GM19467 (cell line): ENCODE data around the gene SLC1A3.

ENCODE experiments used
- ATAC-seq: cut with Tn5 transposase; IDR thresholded peaks from one replicate; pipeline ENCODE4 v1.9.1; 2021; ENCODE audit warnings: mild to moderate bottlenecking, moderate library complexity; ENCODE audit not compliant: unreplicated experiment

The SLC1A3 gene

DNA sequence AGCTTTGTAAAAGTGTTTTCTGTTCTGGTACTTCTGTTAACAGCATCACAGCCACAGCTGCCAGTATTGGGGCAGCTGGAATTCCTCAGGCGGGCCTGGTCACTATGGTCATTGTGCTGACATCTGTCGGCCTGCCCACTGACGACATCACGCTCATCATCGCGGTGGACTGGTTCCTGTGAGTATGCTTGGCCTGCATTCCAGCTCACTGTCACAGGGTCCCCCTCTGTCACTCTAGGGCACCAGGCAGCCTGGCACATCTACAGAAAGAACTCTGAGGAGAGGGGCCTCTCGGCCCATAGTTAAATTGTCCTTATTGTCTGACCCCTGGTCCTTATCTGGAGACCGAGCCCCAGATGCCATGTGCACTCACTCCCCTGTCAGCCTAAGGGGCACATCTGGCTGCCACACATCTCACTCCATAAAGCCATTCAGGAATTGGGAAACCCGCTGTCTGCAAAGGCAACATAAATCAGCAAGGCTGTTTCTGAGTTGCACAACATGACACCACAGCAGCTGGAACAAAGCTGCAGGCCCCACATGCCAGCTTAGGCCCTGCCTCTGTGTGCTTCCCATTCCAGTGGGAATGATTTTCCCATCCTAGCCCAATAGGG, 77.5 kb downstream of the SLC1A3 start:
- no peak for ATAC-seq

DNA sequence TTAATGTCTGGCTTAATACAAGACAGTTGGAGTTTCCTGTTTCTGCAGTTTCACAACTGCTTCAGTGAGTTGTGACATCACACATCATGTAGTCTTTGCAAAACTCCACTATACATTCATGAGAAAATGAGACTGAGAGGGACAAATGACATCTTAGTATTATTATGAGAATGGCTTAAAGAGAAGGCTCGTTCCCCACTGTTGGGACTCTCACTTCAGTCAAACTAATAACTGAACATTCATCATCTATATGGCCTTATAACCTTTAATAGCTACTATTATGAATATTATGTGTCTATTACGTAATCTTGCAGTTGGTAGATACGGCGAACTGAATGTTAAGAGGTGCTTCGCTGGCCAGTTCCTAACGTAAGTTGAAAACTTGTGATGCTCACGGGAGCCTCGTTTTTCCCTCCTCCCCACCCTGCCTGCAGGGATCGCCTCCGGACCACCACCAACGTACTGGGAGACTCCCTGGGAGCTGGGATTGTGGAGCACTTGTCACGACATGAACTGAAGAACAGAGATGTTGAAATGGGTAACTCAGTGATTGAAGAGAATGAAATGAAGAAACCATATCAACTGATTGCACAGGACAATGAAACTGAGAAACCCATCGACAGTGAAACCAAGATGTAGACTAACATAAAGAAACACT, 79.4 kb downstream of the SLC1A3 start:
- ATAC-seq, result peak; percentile 23

DNA sequence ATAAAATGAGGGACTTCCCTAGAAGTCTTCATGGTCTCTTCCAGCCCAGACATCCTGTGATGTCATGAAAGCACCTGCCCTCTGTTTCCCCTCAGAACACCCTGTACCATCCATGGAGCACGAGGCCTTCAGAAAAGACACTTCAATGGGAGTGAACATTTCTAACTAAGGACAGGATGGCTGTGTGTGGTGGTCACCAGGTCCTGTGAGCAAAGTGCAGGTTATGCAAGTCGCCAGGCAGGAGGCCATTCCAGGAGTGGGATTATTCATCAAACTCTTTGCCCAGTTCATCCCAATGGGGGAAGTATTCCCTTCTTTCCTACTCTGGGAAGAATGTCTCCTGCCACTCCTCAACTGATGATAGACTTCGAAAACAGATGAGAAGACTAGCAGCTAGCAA, 80.5 kb downstream of the SLC1A3 start:
- no peak for ATAC-seq

DNA sequence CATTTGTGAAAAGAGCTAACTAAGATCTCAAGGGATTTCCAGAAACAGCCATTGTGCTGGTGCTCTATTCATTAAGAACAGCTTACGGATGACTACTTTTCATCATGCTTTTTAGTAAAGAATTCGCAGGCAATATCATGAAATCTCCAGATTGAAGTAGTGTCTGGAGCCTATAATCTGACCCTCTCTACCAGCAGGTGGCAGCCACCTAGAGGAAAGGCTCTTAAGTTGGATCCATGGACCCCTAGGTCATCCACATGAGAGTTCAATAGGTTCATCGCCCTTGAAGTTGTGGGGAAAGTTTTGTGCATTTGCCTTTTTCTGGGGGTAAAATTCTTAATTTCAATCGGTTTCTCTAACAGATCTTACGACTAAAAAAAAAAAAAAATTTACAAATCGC, 82.3 kb downstream of the SLC1A3 start:
- ATAC-seq, result no peak

DNA sequence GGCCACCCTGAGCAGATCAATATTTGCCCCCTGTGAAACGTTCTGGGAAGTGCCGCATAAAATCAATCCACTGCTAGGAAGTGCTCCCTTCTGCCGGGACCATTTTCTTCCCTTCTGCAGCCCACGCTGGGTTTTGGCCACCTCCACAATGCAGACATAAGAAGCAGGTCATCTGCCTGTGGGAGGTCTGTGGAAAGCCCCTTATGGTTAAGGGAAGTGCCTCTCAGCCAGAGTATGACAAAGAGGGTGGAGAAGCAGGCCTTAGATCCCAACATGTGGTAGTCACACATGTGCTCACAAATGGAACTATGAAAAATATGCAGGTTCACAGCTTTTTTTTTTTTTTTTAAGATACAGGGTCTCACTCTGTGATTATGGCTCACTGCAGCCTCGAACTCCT, 82.8 kb downstream of the SLC1A3 start:
- no peak for ATAC-seq

DNA sequence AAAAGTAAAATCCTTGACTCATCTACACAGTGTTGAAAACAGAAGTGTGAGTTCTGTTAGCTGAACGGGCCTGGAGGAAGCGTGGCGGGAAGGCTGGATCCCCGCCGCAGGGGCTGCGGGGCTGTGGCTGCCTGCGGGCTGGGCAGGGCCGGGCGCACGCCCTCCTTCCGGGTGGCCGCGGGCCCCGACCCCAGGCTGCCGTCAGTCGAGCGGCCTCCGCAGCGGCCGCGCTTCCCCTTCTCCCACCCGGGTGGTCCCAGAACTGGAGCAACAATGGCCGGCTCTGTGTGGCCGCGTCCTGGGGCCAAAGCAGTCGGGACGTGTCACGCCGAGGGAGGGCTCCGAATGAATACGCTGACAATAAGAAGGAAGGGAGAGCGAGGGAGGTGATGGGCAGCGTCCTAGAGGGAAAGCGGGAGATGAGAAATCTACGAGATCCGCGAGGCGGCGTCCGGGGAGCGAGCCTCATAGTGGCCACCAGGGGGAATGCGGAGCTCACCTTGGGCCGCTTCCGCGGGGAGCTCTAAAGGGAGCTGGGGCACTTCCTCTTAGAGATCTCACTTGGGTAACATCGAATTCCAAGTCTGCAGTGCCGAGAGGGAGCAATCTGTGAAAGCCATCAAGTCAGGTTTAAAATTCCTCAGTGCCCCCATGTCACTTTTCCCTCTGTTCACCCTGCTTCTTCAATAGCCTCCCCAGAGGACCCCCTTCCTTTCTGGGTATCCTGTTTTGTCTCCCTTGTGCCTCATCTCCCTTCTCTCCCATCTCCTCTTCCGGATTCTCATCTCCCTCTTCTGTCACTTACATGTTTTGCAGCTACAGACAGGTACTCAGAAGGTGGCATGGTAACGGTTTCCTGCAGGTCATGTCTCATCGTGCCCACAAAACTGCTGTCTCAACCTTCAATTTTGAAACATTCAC, 83.9 kb downstream of the SLC1A3 start:
- peak; percentile 72 for ATAC-seq

DNA sequence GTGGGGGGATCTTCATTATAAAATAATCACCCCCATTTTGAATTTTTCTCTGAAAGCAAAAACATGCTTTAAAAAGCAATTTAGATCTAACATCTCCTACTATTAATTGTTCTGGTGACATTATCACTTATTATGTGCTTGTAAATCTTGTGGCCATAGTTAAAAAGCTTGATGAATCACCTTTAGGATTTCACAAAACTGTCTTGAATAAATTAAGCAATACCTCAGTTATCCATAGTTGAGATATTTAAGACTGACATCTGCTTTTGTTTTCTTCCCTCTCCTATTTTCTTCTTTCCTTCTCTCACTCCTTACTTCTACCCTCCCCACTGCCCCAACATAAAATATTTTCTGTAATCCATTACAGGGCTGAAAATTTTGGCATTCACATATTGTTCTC, 84.8 kb downstream of the SLC1A3 start:
- ATAC-seq, result no peak

DNA sequence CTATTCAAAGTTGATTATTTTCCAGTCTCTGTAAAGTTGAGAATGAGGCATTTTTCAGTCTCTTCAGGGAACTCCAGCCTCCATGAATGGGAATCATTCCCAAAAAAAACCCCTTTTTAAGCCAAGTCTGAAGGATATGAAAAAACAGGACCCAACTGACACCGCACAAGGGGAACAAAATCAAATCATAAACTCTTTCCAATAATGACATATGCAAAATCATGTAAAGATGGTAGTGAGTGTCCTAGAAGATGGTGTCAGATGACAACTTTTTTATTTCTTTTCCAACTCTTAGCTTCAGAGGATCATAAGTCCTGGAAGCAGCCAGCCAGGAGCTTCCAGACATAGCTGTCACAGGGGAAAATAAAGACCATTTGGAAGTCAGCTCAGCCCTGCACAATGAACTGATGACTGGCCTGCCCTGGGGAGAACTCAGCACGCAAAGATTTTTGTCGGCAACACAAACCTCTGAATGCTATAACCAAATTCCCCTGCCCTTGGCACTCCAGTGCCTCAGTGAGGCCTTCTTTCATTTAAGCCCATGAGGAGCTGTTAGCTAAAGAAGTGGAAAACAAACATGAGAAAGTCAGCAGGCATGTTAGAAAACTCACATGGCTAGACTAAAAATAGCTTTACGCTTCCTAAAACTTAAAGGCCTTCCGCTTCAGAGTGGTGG, 85.4 kb downstream of the SLC1A3 start:
- no peak for ATAC-seq

DNA sequence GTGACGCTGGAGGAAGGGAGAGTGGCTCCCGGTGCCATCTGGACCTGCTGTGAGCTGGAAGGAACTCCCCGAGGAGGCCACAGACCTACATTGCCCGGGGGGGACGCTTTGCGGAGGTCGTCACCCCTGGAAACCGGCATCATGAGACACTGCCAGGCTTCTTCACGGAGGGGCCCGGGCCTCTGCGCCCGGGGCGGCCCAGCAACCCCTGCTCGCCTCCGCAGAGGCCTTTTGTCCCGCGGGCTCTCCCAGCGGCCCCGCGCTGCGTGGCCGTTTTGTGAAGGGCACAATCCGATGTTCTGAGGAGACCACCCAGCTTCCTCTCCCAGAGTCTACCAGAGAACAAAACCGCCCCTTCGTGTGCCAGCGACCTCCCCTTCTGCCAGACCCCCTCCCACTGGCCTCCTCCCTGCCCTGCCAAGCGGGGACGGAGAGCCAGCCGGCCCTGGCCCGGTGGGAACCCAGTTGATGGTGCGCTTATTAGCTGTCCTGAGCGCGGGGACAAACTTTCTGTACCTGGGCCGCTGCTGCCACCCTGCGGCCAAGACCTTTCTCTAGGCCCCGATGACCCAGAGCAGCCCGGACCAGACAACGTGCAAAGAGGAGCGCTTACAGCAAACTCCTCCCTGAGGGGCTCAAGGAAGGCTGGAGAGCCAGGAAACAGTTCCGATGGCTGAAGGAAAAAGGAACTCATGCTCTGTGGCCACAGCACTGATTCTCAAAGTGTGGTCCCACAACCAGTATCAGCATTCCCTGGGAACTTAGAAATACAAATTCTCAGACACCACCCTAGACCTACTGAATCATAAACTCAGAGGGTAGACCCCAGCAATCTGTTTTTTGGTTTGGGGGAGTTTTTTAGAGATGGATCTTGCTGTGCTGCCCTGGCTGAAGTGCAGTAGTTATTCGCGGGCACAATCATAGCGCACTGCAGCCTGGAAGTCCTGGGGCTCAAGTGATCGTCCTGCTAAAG, 86.7 kb downstream of the SLC1A3 start:
- ATAC-seq, result peak; percentile 65

DNA sequence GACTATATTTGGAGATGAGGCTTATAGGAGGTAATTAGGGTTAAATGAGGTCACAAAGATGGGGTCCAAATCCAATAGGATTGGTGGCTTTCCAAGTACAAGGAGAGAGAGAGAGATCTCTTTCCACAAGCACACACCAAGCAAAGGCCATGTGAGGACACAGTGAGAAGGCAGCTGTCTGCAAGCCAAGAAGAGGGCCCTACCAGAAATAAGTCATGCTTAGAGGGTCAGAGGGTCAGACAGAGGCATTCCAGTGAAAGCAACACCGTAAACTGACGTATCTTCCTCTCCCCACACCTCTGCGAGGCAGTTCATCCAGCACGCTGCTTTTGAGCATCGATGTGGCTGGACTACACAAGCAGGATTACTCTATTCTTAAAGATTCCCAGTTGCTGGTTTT, 87.9 kb downstream of the SLC1A3 start:
- ATAC-seq, result no peak

DNA sequence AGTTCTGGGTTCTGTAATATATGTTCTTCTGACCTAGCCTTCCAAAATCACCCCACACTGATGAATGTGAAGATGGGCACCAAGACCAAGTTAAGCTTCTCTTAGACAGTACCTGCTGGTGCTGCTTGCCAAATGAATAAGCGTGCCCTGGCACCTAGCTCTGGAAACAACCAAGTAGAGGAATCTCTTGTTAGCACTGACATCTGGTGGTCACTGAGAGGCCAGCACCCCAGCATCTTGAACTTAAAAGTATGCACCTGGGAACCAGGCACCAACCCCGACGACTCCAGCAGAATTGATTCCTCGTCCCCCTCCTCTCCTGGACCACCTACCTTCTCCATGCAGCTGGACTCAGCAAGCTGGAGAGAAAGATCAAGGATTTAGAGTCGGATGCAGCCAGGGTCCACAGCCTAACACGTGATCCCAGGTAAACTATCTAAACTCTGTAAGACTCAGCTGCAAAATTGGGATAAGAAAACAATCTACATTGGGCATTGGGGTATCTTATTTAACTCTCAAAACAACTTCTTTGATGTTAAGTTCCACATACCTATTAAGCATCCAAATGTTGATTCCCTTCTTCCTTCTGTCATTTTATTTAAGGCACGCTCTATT, 89.8 kb downstream of the SLC1A3 start:
- peak; percentile 43 for ATAC-seq

DNA sequence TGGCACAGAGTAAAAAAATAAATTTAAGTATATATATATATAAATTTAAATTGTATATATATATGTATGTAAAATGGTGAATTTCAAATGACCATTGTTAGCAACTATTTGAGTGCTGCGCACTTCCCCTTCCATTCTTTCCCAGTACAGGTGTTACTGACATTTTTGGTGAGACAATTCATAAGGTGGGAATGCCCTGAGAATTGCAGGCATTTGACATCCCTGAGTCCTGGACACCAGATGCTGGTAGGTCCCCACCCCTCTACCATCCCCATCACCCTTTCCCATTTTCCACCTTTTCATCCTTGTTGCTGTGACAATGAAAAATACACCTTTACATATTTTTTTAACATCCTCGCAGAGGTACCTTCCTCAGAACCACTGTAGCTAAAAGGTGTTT, 91.6 kb downstream of the SLC1A3 start:
- ATAC-seq, result no peak

DNA sequence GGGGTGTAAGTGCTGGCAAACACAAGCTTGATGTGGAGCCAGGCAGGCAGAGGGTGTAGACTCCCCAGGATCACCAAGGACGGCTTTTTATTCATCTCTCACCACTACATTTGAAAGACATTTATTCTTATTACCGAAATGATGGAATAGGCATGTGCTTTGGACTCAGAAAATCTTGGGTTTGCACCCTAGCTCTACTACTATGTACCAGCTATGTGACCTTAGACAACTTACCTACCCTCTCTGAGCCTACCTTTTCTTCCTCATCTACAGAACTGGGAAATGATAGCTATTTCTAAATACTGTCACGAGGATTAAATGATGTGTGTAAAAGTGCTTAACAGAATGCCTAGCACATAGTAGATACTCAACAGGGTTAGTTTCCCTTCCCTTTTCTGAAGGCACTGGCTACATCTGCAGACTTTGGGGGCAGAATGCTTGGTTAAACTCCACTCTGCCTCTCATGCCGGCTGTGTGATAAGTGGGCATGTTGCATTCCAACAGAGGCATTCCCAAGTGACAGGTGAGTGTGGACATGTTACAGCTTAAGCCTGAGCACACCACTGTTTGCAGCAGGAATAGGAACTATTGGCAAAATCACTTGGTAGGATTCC, 94.8 kb downstream of the SLC1A3 start:
- peak; percentile 97 for ATAC-seq

DNA sequence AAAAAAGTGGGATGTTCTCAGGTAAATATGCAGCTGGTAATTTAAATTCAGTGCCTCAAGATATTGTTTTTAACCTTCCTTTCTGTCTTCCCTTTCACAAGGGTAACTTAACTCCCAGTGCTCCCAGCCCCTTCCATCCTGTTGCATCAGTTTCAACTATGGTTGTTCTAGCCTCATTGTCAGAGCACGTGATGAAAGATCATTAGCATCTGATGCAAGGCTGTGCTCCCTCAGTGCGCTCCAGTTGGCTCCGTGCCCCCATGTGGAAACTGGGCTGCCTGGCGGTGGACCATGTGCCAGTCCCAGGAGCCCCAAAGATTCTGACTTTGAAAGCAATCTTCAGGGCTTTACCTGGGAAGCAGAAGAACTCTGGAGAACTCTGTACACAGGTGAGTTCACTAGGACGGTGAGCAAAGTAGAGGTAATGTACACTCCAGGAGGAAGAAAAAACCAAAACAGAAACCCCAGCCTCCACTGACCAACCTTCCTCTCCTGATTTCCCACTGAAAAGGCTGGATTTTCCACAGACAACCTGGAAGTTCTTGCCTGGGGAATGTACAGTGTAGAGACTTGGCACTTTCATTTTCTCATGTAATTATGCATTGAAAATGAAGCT, 96.9 kb downstream of the SLC1A3 start:
- no peak for ATAC-seq

DNA sequence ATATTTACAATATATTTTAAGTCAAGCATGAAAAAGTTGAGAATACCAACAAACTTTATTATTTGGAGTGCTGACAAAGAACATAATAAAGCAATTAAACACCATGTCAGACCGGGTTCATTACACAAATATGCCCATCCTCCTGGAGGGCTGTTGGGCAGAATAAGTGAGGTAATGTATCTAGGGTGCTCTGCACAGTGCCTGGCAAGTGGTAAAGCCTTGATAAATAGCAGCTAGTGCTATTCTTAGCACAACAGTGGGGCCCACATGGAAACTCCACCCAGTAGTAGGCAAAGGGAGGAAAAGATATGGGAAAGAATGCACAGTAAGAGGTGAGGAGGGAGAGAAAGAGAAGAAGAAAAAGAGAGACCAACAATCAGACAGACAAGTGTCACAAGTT, 97.7 kb downstream of the SLC1A3 start:
- no peak for ATAC-seq

DNA sequence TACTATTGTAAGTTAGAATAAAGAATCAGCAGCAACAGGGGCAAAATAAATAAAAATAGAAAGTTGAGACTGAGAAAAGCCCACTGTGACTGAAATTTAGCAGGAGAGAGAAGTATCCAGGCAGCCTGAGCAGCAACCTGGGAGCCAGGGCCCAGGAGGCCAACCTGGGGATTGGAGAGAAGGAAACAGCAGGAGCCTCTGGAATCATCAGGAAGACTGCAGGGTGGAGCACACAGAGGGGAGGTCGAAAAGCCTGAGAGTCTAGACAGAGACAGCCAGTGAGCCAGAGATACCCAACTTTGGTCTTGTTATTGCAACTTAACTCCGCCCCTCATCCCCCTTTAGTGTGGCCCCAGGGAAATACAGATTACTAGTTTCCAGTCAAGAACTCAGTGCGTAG, 98.6 kb downstream of the SLC1A3 start:
- no peak for ATAC-seq

DNA sequence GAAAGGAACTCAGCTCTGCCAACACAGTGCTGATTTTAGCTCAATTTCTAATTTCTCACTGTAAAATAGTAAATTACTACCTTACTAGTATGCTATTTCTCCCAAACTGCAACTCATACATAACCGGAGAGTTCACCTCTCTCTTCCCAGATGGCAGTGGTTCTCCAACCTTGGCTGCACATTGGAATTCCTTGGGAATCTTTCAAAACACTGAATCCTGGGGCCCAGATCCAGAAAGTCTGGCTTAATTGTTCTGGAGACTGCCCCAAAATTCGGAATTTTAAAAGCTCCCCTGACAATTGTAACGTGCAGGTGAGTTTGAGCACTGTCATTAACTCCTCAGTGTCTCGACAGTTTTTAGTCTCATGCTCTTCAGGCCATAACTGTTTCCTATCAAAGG, 100.3 kb downstream of the SLC1A3 start:
- no peak for ATAC-seq

DNA sequence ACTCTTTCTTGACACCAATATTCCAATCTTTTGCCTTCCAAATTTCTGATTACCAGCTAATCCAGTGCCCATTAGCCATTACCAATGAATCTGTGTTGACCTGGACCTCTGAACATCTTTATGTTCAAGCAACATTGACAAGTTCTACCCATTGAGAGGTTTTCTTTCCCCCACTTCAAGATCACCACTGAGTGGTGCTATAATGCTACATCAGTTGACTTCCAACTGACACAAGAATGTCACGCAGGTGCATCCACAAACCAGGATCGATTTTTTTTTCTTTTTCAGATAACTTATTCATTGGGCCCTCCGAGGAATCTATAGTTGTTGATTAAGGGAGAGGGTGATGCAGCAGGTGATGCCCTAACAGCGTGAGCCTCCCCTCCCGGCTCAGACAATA, 102.6 kb downstream of the SLC1A3 start:
- no peak for ATAC-seq

DNA sequence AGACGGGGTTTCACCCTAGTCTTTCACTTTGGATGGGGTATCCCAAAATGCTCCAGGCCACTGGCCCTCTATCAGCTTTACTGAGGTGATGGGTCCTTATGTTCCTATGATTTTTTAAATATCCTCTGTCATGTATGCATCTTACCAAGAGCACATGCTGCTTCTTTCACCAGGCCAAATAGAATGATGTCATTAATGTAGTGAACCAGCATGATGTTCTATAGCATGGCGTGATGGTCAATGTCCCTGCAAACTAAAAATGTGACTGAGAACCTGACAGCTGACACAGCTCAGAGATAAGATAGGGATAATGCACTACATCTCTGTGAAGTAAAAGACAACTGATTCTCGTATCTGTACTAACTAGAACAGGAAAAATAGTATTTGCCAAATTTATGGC, 103.6 kb downstream of the SLC1A3 start:
- ATAC-seq, result no peak
